HG02943 (cell line): ENCODE results near the gene SPINT1.

Experiments used
- ATAC-seq: cut with Tn5 transposase; IDR thresholded peaks from one replicate; pipeline ENCODE4 v1.9.1; 2021; ENCODE audit warnings: mild to moderate bottlenecking, low read depth, moderate library complexity; ENCODE audit not compliant: unreplicated experiment

SPINT1 gene

GRCh38 chr15:40828447-40829036 lies 15.3 kb upstream of the SPINT1 start, which contains the start of gene PPP1R14D:
Gene PPP1R14D (minus strand): TSS chr15:40828708. CDS start chr15:40828641, 67 bp downstream.
- ATAC-seq = no peak

GRCh38 chr15:40829115-40829514 lies 14.7 kb upstream of the SPINT1 start:
- ATAC-seq = no peak

GRCh38 chr15:40830884-40831283 lies 13.0 kb upstream of the SPINT1 start:
- no peak for ATAC-seq

- no peak for ATAC-seq
Observed at GRCh38 chr15:40831861-40832260, 12.0 kb upstream of the SPINT1 start.

- ATAC-seq = no peak
Observed at GRCh38 chr15:40832903-40833302, 10.9 kb upstream of the SPINT1 start.

GRCh38 chr15:40836020-40836419 lies 7.8 kb upstream of the SPINT1 start:
- no peak for ATAC-seq

GRCh38 chr15:40838756-40839155 lies 5.1 kb upstream of the SPINT1 start:
- ATAC-seq = no peak

- no peak for ATAC-seq
Observed at GRCh38 chr15:40841741-40842140, 2.1 kb upstream of the SPINT1 start.

GRCh38 chr15:40843261-40843884 lies 475 bp upstream of the SPINT1 start:
- ATAC-seq = no peak

GRCh38 chr15:40844696-40845030 lies 815 bp downstream of the SPINT1 start:
- no peak for ATAC-seq

- no peak for ATAC-seq
Observed at GRCh38 chr15:40845036-40845435, 1.2 kb downstream of the SPINT1 start.

- ATAC-seq = no peak
Observed at GRCh38 chr15:40845511-40846284, 1.9 kb downstream of the SPINT1 start.

GRCh38 chr15:40846841-40847222 lies 3.0 kb downstream of the SPINT1 start:
- no peak for ATAC-seq

GRCh38 chr15:40847223-40847961 lies 3.5 kb downstream of the SPINT1 start:
- no peak for ATAC-seq

GRCh38 chr15:40850576-40851112 lies 6.8 kb downstream of the SPINT1 start:
- ATAC-seq = no peak

GRCh38 chr15:40852529-40852928 lies 8.7 kb downstream of the SPINT1 start:
- no peak for ATAC-seq

- ATAC-seq = no peak
Observed at GRCh38 chr15:40853241-40853890, 9.5 kb downstream of the SPINT1 start.

- no peak for ATAC-seq
Observed at GRCh38 chr15:40854161-40854560, 10.3 kb downstream of the SPINT1 start.

GRCh38 chr15:40855706-40856234 lies 11.9 kb downstream of the SPINT1 start:
- ATAC-seq = no peak

- no peak for ATAC-seq
Observed at GRCh38 chr15:40856746-40857145, 12.9 kb downstream of the SPINT1 start.
